Panc1 (cell line): ENCODE measurements around the gene NNAT. TPM values are rescaled to one million over a fixed set of nuclear protein-coding genes. Genes with fewer than 3 reads are reported as not detected.
"Not testable (repeated sequence)": the region's sequence is repeated elsewhere in the genome, so short reads cannot be mapped to it uniquely, and the experiment has no call there.

Experiments
- ATAC-seq: fragments of 200-7000 bp; cut with Tn5 transposase; 2 replicates; pipeline ENCODE4 v1.9.1; 2020; ENCODE audit warnings: mild to moderate bottlenecking, moderate library complexity
- BruUV-seq: library from RNA; stranded (reverse); fragments of 400-500 nt; replicated peaks from 2 replicates; lab custom pipeline; 2021; lab: Mats Ljungman, UMichigan
- CTCF ChIA-PET: fragments of 300-600 bp; sonication (Branson Sonifier 250); formaldehyde crosslinking; loops from one replicate; lab custom pipeline; 2022; ENCODE audit warnings: antibody characterized with exemption; lab: Charles Lee
- POLR2A ChIA-PET: fragments of 300-600 bp; sonication (Branson Sonifier 250); formaldehyde crosslinking; loops from one replicate; lab custom pipeline; 2022; ENCODE audit warnings: antibody characterized with exemption; lab: Charles Lee
- DNase-seq: peaks from one replicate; pipeline ENCODE4 v3.0.0-alpha.2; 2010; ENCODE audit warnings: low read depth, low spot score
- H3K27ac ChIP-seq: 2 replicates; pipeline ENCODE4 v1.5.1; 2011; ENCODE audit warnings: mild to moderate bottlenecking, low read length, inconsistent platforms
- H3K27me3 ChIP-seq: fragments of 200-500 bp; sonication (Bioruptor generic); 2 replicates; pipeline ENCODE4 v1.6.0; 2014; ENCODE audit warnings: low read length, inconsistent platforms; ENCODE audit not compliant: control insufficient read depth, insufficient read depth
- H3K36me3 ChIP-seq: fragments of 200-500 bp; sonication (Bioruptor generic); 2 replicates; pipeline ENCODE4 v1.5.1; 2014; ENCODE audit warnings: inconsistent platforms, mild to moderate bottlenecking, low read length, moderate library complexity; ENCODE audit not compliant: control insufficient read depth, insufficient read depth
- H3K4me1 ChIP-seq: 2 replicates; pipeline ENCODE4 v1.5.1; 2011; ENCODE audit warnings: inconsistent platforms, mild to moderate bottlenecking, low read length, moderate library complexity; ENCODE audit not compliant: control insufficient read depth, insufficient read depth
- H3K4me3 ChIP-seq, 2 experiments: 2 replicates each; pipeline ENCODE4 v1.5.1; 2011 to 2012; ENCODE audit warnings: low read depth in 2 of 2, low read length in 2 of 2, mild to moderate bottlenecking in 2 of 2, inconsistent platforms in 1 of 2, moderate library complexity in 1 of 2
- H3K9me3 ChIP-seq: fragments of 200-500 bp; sonication (Bioruptor generic); 2 replicates; pipeline ENCODE4 v1.5.1; 2014; ENCODE audit warnings: low read depth, mild to moderate bottlenecking, inconsistent platforms, low read length, moderate library complexity; ENCODE audit not compliant: control insufficient read depth, insufficient read depth
- CTCF ChIP-seq: fragments of 450-650 bp; IDR thresholded peaks from 2 replicates; pipeline ENCODE4 v1.5.1; 2017; ENCODE audit warnings: mild to moderate bottlenecking
- POLR2AphosphoS5 ChIP-seq: IDR thresholded peaks from 2 replicates; pipeline ENCODE4 v1.6.1; 2012; ENCODE audit warnings: mild to moderate bottlenecking, low read depth, low read length, moderate library complexity
- REST ChIP-seq, 2 experiments: IDR thresholded peaks; 2 replicates each; pipeline ENCODE4 v1.6.1; 2011 to 2012; ENCODE audit warnings: low read depth in 2 of 2, control low read depth in 1 of 2, low read length in 1 of 2, mild to moderate bottlenecking in 1 of 2, moderate library complexity in 1 of 2; ENCODE audit not compliant: insufficient read depth in 1 of 2
- SIN3A ChIP-seq: IDR thresholded peaks from 2 replicates; pipeline ENCODE4 v1.6.1; 2012; ENCODE audit warnings: low read depth, mild to moderate bottlenecking, low read length, moderate library complexity, borderline replicate concordance; ENCODE audit not compliant: insufficient read depth
- TCF7L2 ChIP-seq: IDR thresholded peaks from 2 replicates; pipeline ENCODE4 v1.6.1; 2011; ENCODE audit warnings: mild to moderate bottlenecking, low read depth, low read length, inconsistent platforms
- in situ Hi-C: cut with HindIII; loops from 2 replicates; pipeline ENCODE4 v1.10.0; 2016; ENCODE audit warnings: low sequenced_read_pairs, low pct_unique_long_range_greater_than_20kb
- intact Hi-C: fragments of 100-400 bp; cut with micrococcal nuclease; formaldehyde crosslinking; loops from one replicate; pipeline ENCODE4 v1.10.0; 2022; ENCODE audit not compliant: unreplicated experiment
- total RNA-seq: library from RNA; stranded (reverse); gene quantifications from one replicate; pipeline ENCODE4 v1.2.1, GENCODE V29; 2021; ENCODE audit not compliant: unreplicated experiment

Gene NNAT
- total RNA-seq, 1 experiment from 2014 or later: not detected

GRCh38 chr20:37547912-37548311 lies 26.9 kb downstream of the NNAT start:
- Histone ChIP-seq H3K27me3 (no peaks in the 10 kb centered on the region), H3K27ac (no peak overlapping the region), H3K4me1 (no peaks in the 10 kb centered on the region; the same call in 1 of the 2 replicates), H3K4me3 (no peak overlapping the region), H3K36me3 (no peaks in the 10 kb centered on the region), H3K9me3 (no peaks in the 10 kb centered on the region)
- intact Hi-C loops: no loop called here
- ChIA-PET POLR2A (no interaction called here), CTCF (interaction anchor here (0.6 kb wide), 1 partner anchor 476 kb away, joined by 3 read pairs; no protein-coding TSS in a partner anchor)
- ATAC-seq (no peak), DNase-seq (no peak)
- no TSS peak for BruUV-seq
- no peak for TF ChIP-seq REST (IDR thresholded peaks at IDR 0.05; ENCODE audit: insufficient read depth in 1 of 2, low read depth in 2 of 2, low read length in 1 of 2)
- TF ChIP-seq CTCF: no peak
- no peak for TF ChIP-seq SIN3A
- no peak for TF ChIP-seq TCF7L2
- TF ChIP-seq POLR2AphosphoS5: no peak
- in situ Hi-C loops: no loop called here

- in situ Hi-C loops, H3K4me1 ChIP-seq, H3K4me3 ChIP-seq, H3K9me3 ChIP-seq, DNase-seq, intact Hi-C loops, H3K27me3 ChIP-seq, BruUV-seq, ATAC-seq, CTCF ChIA-PET, H3K36me3 ChIP-seq, H3K27ac ChIP-seq: not testable (repeated sequence)
- POLR2A ChIA-PET: interaction anchor here (0.7 kb wide), 2 partner anchors 9 to 48 kb away, joined by 5 to 9 read pairs; no protein-coding TSS in a partner anchor
Observed at GRCh38 chr20:37550101-37550920, 29.3 kb downstream of the NNAT start.

GRCh38 chr20:37551660-37552059 lies 30.6 kb downstream of the NNAT start:
- intact Hi-C loops, H3K9me3 ChIP-seq, in situ Hi-C loops, H3K27me3 ChIP-seq, H3K36me3 ChIP-seq, H3K4me1 ChIP-seq, BruUV-seq, POLR2A ChIA-PET, H3K27ac ChIP-seq, H3K4me3 ChIP-seq, ATAC-seq, DNase-seq: not testable (repeated sequence)
- CTCF ChIA-PET: interaction anchor here (0.7 kb wide), 1 partner anchor 441 kb away, joined by 3 read pairs; no protein-coding TSS in a partner anchor
